ENCODE data around the gene IER5L.

Gene IER5L

GRCh38 chr9:129160712-129161533 is 17.1 kb downstream of the IER5L start:
- DNase-seq = no peak

DNA sequence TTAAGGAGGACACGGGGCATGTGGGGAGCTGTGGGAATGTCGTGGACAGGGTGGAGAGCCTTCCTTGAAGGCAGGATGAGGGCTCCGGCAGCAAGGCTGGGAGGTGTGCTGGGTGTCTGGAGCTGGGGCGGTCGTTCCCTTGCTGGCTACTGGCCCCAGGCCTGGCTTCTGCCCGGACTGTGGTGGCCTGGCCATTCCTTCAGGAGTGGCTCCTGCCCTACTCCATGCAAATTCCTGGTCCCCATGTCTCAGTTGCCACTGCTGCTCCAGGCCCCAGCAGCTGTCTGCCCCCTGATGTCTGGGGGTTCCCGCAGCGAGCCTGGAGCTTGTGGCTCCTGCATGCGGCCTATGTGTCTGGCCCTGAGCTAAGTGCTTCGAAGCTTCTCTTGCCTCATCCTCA is 21.9 kb downstream of the IER5L start:
- DNase-seq = no peak

- DNase-seq = no peak
Measured at GRCh38 chr9:129154866-129155477, 23.1 kb downstream of the IER5L start.

- no peak for DNase-seq
Measured at GRCh38 chr9:129151469-129151868, 26.6 kb downstream of the IER5L start.

- no peak for DNase-seq
Measured at GRCh38 chr9:129150672-129151211, 27.3 kb downstream of the IER5L start.

GRCh38 chr9:129150122-129150521 is 27.9 kb downstream of the IER5L start:
- DNase-seq = no peak

DNA sequence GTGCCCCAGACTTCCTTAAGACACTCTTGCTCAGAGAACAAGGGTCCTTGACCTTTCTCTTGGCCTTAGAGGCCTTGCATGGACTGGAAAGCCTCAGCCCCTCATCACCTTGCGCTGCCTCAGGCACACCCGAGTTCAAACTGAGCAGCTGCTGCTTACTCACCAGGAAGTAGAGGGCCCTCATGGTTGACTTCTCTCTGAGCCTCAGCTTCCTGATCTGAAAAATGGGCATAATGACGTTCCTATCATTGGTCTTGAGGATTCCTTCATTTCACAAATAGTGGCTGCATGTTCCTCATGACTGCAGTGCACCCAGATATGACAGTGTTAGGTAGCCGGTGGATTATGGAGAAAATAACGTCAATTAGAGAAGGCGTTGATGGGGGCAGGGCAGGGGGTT is 28.6 kb downstream of the IER5L start:
- DNase-seq = no peak

DNA sequence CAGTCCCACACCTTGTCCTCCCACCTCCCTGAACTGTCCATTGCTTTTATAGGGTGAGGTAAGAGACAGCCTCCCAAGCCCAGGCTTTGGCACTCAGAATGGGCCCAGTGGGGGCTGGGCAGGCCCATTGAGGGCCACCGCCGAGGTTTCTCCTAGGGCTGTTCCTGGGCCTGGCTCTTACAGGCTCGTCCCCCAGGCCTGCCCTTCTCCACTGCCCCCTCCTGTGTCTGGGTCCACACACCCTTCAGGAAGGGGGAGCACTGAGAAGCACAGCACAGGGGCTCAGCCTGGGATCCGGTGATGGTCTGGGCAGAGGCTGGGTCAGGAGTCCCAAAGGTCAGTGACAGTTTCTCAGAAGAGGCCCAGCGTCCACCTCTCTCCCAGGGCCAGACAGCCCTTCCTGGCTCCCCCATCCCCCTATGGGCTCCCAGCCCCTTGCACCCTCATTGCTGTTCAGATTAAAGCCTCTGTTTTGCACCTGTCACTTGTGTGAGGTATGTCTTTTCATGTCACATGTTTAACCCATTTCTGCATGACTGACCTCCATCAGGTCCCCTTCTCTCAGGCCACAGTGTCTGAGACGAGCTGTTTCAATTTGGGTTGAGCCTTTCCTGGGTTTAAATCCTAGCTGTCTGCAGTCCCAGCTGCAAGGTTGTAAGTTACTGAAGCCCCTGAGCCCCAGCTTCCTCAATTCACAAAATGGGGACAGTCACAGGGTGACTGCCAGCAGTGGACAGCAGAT is 29.4 kb downstream of the IER5L start:
- no peak for DNase-seq

GRCh38 chr9:129146441-129146941 is 31.6 kb downstream of the IER5L start:
- no peak for DNase-seq

- DNase-seq = no peak
Measured at GRCh38 chr9:129145841-129146292, 32.2 kb downstream of the IER5L start.

GRCh38 chr9:129145316-129145715 is 32.7 kb downstream of the IER5L start:
- no peak for DNase-seq

GRCh38 chr9:129143031-129143927 is 34.8 kb downstream of the IER5L start:
- DNase-seq = peak; percentile 24 to 63

- DNase-seq = no peak
Measured at GRCh38 chr9:129142138-129142935, 35.7 kb downstream of the IER5L start.

GRCh38 chr9:129141066-129142041 is 36.7 kb downstream of the IER5L start:
- DNase-seq = peak in 1 of 2 experiments; percentile 66

DNA sequence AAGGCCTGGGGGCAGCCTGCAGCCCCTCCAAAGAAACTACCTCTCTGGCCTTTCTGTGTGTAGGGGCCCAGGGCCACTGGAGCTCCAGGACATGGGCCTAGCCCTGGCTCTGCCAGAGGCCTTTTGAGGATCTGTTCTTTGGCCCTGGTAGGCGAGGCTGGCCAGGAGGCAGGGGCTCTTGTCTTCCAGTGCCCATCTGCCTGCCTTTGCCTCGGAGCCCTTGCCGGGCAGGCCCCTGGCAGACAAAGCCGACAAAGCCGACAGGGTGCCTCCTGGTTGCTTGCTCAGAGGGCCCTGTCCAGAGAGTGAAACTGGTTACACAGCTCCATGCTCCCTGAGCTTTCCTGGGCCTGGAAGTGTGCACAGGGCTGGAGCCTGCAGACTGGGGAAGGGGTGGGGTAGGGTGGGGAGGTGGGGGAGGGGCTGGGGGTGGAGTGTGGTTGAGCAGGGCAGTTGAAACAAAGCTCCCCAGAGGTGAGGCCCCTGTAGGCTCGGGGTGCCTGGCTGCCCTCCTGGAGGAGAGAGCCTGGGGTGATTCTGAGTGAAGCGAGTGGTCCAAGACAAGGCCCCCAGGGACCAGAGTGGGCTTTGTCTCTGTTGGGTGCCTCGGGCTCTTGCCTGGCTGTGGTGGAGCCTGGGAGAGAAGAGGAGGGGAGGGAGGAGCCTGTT is 37.5 kb downstream of the IER5L start:
- DNase-seq = peak; percentile 58 to 80

DNA sequence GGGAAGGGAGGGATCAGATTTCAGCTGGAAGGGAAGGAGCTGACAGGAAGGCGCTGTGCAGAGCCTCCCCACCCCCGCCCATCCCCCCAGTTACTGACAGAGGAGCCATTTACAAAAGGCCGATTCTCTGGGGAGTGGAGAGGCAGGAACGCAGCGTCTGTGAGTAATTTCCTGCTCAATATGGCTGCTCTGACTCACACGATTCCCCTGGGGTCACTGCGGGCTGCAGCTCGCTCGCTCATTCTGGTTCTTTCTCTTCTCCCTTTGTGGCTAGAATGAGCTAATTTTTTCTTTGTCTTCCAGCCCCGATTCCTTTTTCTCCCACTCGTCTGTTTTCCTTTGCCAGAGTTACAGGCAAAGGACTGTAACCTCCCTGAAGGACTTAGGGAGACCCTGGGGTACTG is 38.1 kb downstream of the IER5L start:
- peak; percentile 97 for DNase-seq

- peak; percentile 76 to 87 for DNase-seq
Measured at GRCh38 chr9:129139233-129139992, 38.6 kb downstream of the IER5L start.

GRCh38 chr9:129138476-129139232 is 39.4 kb downstream of the IER5L start:
- DNase-seq = no peak
